Measurements from ENCODE around the gene TAF13. TPM values are rescaled to one million over a fixed set of nuclear protein-coding genes. Genes with fewer than 3 reads are reported as not detected.
A peak's percentile ranks its signal among the peaks of the same experiment; 100 is the strongest.

TAF13 gene
- total and polyA plus RNA-seq, 9 of the 15 experiments (the other 6 are each of a cell fraction or from before 2014, with no cell fraction given) = 14.9 to 77.2 (median 38.7) TPM

- TF ChIP-seq BCLAF1 (IDR thresholded peaks at IDR 0.05; ENCODE audit: borderline replicate concordance in 1 of 2, control insufficient read depth in 1 of 2, low read depth in 2 of 2, low read length in 1 of 2) (no peak), SP2 (IDR thresholded peaks at IDR 0.05; ENCODE audit: extremely low read depth, low read depth, low read length, poor library complexity, severe bottlenecking) (no peak), FOXA3 (CRISPR knock-in tag; conservative IDR thresholded peaks at IDR 0.05 in 1 of 2, IDR thresholded peaks at IDR 0.05 in 1 of 2) (no peak), NCOR1 (IDR thresholded peaks at IDR 0.05) (no peak), ZNF311 (CRISPR knock-in tag; IDR thresholded peaks at IDR 0.05) (no peak), ZNF592 (IDR thresholded peaks at IDR 0.05) (no peak), STAT6 (CRISPR knock-in tag; IDR thresholded peaks at IDR 0.05) (0 out of 2 replicates have a peak, but pooled peaks have one; percentile 22), ZNF23 (CRISPR knock-in tag; IDR thresholded peaks at IDR 0.05) (no peak), CBX2 (IDR thresholded peaks at IDR 0.05; ENCODE audit: insufficient read depth, low read length, poor library complexity, severe bottlenecking) (no peak), SRF (CRISPR knock-in tag; IDR thresholded peaks at IDR 0.05) (no peak), HMG20A (CRISPR knock-in tag; conservative IDR thresholded peaks at IDR 0.05) (no peak), RFX7 (CRISPR knock-in tag; IDR thresholded peaks at IDR 0.05) (no peak), TFAP4 (CRISPR knock-in tag; IDR thresholded peaks at IDR 0.05; ENCODE audit: borderline replicate concordance) (no peak), NRF1 (conservative IDR thresholded peaks at IDR 0.05 in 1 of 2, IDR thresholded peaks at IDR 0.05 in 1 of 2) (no peak), HDAC8 (tag; IDR thresholded peaks at IDR 0.05) (no peak), FOXM1 (IDR thresholded peaks at IDR 0.05; ENCODE audit: low read depth) (no peak), FOXM1 (CRISPR knock-in tag; IDR thresholded peaks at IDR 0.05; ENCODE audit: low read depth) (no peak)
Observed at GRCh38 chr1:109083923-109084322, 8.1 kb upstream of the TAF13 start (continued).
